GM18907 (cell line): ENCODE data around the gene PDPK1.

Experiments used
- ATAC-seq: cut with Tn5 transposase; IDR thresholded peaks from one replicate; pipeline ENCODE4 v1.9.1; 2021; ENCODE audit warnings: mild to moderate bottlenecking, moderate library complexity; ENCODE audit not compliant: unreplicated experiment

The PDPK1 gene

GRCh38 chr16:2537451-2538379 lies at the start of gene PDPK1:
TSS of gene PDPK1 (plus strand) at chr16:2538021. CDS start at chr16:2538113, 92 bp downstream.
- ATAC-seq = peak; percentile 77

GRCh38 chr16:2489581-2489980 lies 48.2 kb upstream of the PDPK1 start:
- no peak for ATAC-seq

GRCh38 chr16:2490190-2491105 lies 47.4 kb upstream of the PDPK1 start:
- no peak for ATAC-seq

GRCh38 chr16:2492292-2492691 lies 45.5 kb upstream of the PDPK1 start:
- no peak for ATAC-seq

- ATAC-seq = no peak
Measured at GRCh38 chr16:2493605-2494004, 44.2 kb upstream of the PDPK1 start.

GRCh38 chr16:2494616-2495015 lies 43.2 kb upstream of the PDPK1 start:
- ATAC-seq = no peak

- ATAC-seq = no peak
Measured at GRCh38 chr16:2495041-2495440, 42.8 kb upstream of the PDPK1 start.

- ATAC-seq = no peak
Measured at GRCh38 chr16:2496223-2497115, 41.4 kb upstream of the PDPK1 start.

- no peak for ATAC-seq
Measured at GRCh38 chr16:2497116-2497630, 40.6 kb upstream of the PDPK1 start.

GRCh38 chr16:2497695-2498484 lies 39.9 kb upstream of the PDPK1 start:
- no peak for ATAC-seq

- ATAC-seq = no peak
Measured at GRCh38 chr16:2498531-2499253, 39.1 kb upstream of the PDPK1 start.

GRCh38 chr16:2499454-2499853 lies 38.4 kb upstream of the PDPK1 start:
- no peak for ATAC-seq

- no peak for ATAC-seq
Measured at GRCh38 chr16:2499890-2500429, 37.9 kb upstream of the PDPK1 start.

- ATAC-seq = no peak
Measured at GRCh38 chr16:2500430-2500917, 37.3 kb upstream of the PDPK1 start.

GRCh38 chr16:2500918-2501750 lies 36.7 kb upstream of the PDPK1 start:
- ATAC-seq = peak; percentile 52

- ATAC-seq = no peak
Measured at GRCh38 chr16:2501946-2502895, 35.6 kb upstream of the PDPK1 start.
